Kidney epithelial cell (primary cell): ENCODE results near the gene SYT17. TPM values are rescaled to one million over a fixed set of nuclear protein-coding genes. Genes with fewer than 3 reads are reported as not detected.

Source experiments
- DNase-seq: peaks from one replicate; pipeline ENCODE4 v3.0.0-alpha.2; 2010; ENCODE audit warnings: low read depth
- H3K27me3 ChIP-seq: 2 replicates; pipeline ENCODE4 v1.6.0; 2011; ENCODE audit warnings: low read length; ENCODE audit not compliant: control insufficient read depth, insufficient read depth
- H3K36me3 ChIP-seq: 2 replicates; pipeline ENCODE4 v1.5.1; 2011; ENCODE audit warnings: low read length; ENCODE audit not compliant: control insufficient read depth, insufficient read depth
- H3K4me3 ChIP-seq: 2 replicates; pipeline ENCODE4 v1.5.1; 2011; ENCODE audit warnings: low read depth, mild to moderate bottlenecking, control low read depth, low read length
- CTCF ChIP-seq: IDR thresholded peaks from 2 replicates; pipeline ENCODE4 v1.5.1; 2011; ENCODE audit warnings: mild to moderate bottlenecking, moderate library complexity, low read length, control low read depth, inconsistent platforms; ENCODE audit not compliant: insufficient read depth, poor library complexity, severe bottlenecking
- total RNA-seq: library from RNA; depleted of rRNA; stranded (reverse); fragments of >200 nt; gene quantifications from 2 replicates; pipeline ENCODE4 v1.2.3, GENCODE V29; 2015

SYT17 gene
- total RNA-seq, 1 donor from 2014 or later: 0.63 TPM

- Histone ChIP-seq H3K36me3 (no peaks in the 10 kb centered on the region), H3K4me3 (no peak overlapping the region), H3K27me3 (peaks cover 30% of the 10 kb centered on the region)
- TF ChIP-seq CTCF: no peak
- DNase-seq: no peak
These were observed 4.2 kb downstream of the SYT17 start for GRCh38 chr16:19172098-19172780.

DNA sequence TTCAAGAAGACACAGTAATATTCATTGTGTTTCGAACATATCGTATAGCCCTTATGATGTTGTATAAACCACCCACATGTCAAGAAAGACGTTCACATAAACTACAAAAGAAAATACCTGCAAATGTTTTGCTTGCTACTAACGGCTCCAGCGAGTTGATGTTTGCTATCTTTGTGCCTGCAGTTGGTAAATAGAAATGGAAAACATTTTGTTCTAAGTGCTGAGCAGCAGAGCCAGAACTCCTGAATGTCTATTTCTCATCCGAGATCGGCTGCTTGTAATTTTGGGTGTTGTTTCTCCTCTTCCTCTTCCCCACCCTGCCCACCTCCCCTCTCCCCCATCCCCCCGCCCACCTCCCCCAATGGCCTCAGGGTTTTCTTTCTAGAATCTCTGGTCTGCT, 5.0 kb downstream of the SYT17 start:
- Histone ChIP-seq H3K4me3 (no peak overlapping the region), H3K27me3 (peaks cover 26% of the 10 kb centered on the region), H3K36me3 (no peaks in the 10 kb centered on the region)
- DNase-seq: no peak
- no peak for TF ChIP-seq CTCF

DNA sequence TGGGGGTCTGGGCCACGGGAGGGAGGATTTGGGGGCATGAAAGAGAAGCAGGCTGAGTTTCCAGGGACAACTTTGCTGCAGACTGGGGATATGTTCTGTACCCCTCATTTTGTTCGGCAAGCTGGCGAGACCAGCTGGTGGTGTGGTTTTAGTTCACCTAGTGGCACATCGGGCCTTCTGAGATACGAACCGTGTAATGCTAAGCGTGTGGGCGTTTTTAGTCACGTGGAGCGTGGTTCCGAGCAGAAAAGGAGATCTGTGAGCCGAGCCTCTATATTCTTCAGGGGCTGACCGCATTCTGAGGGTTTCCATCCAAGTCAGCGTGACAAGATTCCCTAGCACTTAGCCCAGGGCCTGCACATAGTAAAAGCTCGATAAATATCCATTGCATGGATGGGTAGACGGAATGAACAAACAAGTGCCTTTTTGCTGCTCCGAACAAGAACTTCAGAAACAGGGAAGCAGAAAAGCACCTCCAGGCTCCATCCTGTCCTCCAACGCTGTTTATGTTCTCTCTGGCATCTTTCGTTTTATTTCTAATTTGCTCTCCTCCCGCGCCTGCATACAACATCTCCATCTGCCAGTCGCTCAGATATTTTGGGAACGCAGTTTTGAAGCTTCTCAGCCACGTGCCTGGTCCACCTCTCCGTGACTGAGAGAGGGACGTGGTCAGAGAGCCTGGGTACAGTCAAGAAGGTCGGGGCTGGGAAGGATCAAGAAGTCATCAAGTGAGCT, 5.8 kb downstream of the SYT17 start:
- Histone ChIP-seq H3K27me3 (peaks cover 18% of the 10 kb centered on the region), H3K36me3 (no peaks in the 10 kb centered on the region), H3K4me3 (no peak overlapping the region)
- no peak for TF ChIP-seq CTCF
- no peak for DNase-seq

DNA sequence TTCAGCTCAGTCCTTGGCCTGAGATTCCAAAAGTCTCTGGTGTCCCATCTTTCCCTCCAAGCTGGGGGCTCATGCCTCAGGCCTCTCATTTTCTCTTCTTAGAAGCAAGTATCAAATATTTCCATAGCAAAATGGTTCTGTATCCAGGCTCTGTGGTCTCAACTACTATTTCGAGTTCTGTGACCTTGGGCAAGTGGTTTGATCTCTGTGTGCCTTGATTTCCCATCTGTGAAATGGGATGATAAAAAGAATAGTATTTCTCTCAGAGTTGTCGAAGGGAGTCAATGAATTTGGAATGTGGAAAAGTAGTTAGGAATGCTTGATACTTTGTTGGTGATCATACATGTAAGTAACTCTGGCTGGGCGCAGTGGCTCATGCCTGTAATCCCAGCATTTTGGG, 6.4 kb downstream of the SYT17 start:
- Histone ChIP-seq H3K4me3 (no peak overlapping the region), H3K36me3 (no peaks in the 10 kb centered on the region), H3K27me3 (peaks cover 12% of the 10 kb centered on the region)
- TF ChIP-seq CTCF: no peak
- DNase-seq: no peak

- Histone ChIP-seq H3K27me3 (peaks cover 6% of the 10 kb centered on the region), H3K4me3 (no peak overlapping the region), H3K36me3 (no peaks in the 10 kb centered on the region)
- no peak for DNase-seq
- TF ChIP-seq CTCF: no peak
These were observed 7.6 kb downstream of the SYT17 start for GRCh38 chr16:19175492-19176262.
